B cell (primary cell): ENCODE data around the gene ANK2. TPM values are rescaled to one million over a fixed set of nuclear protein-coding genes. Genes with fewer than 3 reads are reported as not detected.

Experiments used
- ATAC-seq: fragments of 200-7000 bp; cut with Tn5 transposase; one replicate; pipeline ENCODE4 v1.10.0; 2021; ENCODE audit warnings: low read depth, mild to moderate bottlenecking, moderate number of reproducible peaks, moderate library complexity
- CTCF ChIA-PET: fragments of 350-600 bp; sonication (Branson Sonifier 250); formaldehyde crosslinking; loops from one replicate; lab custom pipeline; 2021; ENCODE audit warnings: antibody characterized with exemption, inconsistent platforms; lab: Charles Lee
- POLR2A ChIA-PET: fragments of 350-600 bp; sonication (Branson Sonifier 250); formaldehyde crosslinking; loops from one replicate; lab custom pipeline; 2021; ENCODE audit warnings: antibody characterized with exemption; lab: Charles Lee
- DNase-seq: peaks from one replicate; pipeline ENCODE4 v3.0.0; 2013
- H2AFZ ChIP-seq: 2 replicates; pipeline ENCODE4 v1.6.1; 2012; ENCODE audit warnings: mild to moderate bottlenecking, low read depth, low read length; ENCODE audit not compliant: insufficient read depth, poor library complexity, severe bottlenecking
- H3K27ac ChIP-seq, 2 donors: 1 replicate in 1 of 2; 2 replicates in 1 of 2; pipeline ENCODE4 v1.5.1; 2012 to 2013; ENCODE audit warnings: low read length in 2 of 2, mild to moderate bottlenecking in 2 of 2, moderate library complexity in 1 of 2
- H3K27me3 ChIP-seq, 4 experiments: fragments of 200-600 bp in 1 of 4; sonication (generic) in 1 of 4; replicated peaks in 1 of 4; 1 replicate in 2 of 4; 2 replicates in 2 of 4; pipeline versions ENCODE4 v1.6.1 to v1.7.0; 2013 to 2016; ENCODE audit warnings: low read length in 3 of 4, mild to moderate bottlenecking in 2 of 4, mixed read lengths in 1 of 4, moderate library complexity in 1 of 4; ENCODE audit not compliant: insufficient read depth in 4 of 4, control insufficient read depth in 3 of 4; ENCODE audit errors: control extremely low read depth in 1 of 4
- H3K36me3 ChIP-seq, 2 experiments: replicated peaks in 1 of 2; 1 replicate in 1 of 2; 2 replicates in 1 of 2; pipeline versions ENCODE4 v1.6.1 to v1.7.1; 2013; ENCODE audit warnings: low read length in 1 of 2; ENCODE audit not compliant: insufficient read depth in 2 of 2, control insufficient read depth in 1 of 2; ENCODE audit errors: control extremely low read depth in 1 of 2, extremely low read depth in 1 of 2
- H3K4me1 ChIP-seq, 2 donors: fragments of 200-600 bp in 1 of 2; sonication (generic) in 1 of 2; 1 replicate in 1 of 2; 2 replicates in 1 of 2; pipeline versions ENCODE4 v1.5.1 to v1.6.1; 2013 to 2017; ENCODE audit warnings: low read length in 2 of 2; ENCODE audit not compliant: control insufficient read depth in 2 of 2, insufficient read depth in 2 of 2
- H3K4me2 ChIP-seq: replicated peaks from 2 replicates; pipeline ENCODE3; 2012; ENCODE audit warnings: mild to moderate bottlenecking, low read depth, low read length; ENCODE audit not compliant: poor library complexity, severe bottlenecking
- H3K4me3 ChIP-seq, 5 experiments: fragments of 200-600 bp in 1 of 5; sonication (generic) in 1 of 5; 1 replicate in 3 of 5; 2 replicates in 2 of 5; pipeline versions ENCODE4 v1.5.1 to v1.7.0; 2011 to 2016; ENCODE audit warnings: low read length in 4 of 5, mild to moderate bottlenecking in 4 of 5, low read depth in 2 of 5, control low read depth in 1 of 5, moderate library complexity in 1 of 5; ENCODE audit not compliant: insufficient read depth in 1 of 5; ENCODE audit errors: control extremely low read depth in 1 of 5, extremely low read depth in 1 of 5
- H3K79me2 ChIP-seq: fragments of 200-600 bp; sonication (generic); one replicate; pipeline ENCODE4 v1.6.0; 2016; ENCODE audit warnings: low read length; ENCODE audit not compliant: control insufficient read depth, insufficient read depth
- H3K9ac ChIP-seq: fragments of 200-600 bp; sonication (generic); 2 replicates; pipeline ENCODE4 v1.6.1; 2017; ENCODE audit warnings: mild to moderate bottlenecking, low read length, moderate library complexity
- H3K9me3 ChIP-seq, 3 donors: one replicate each; pipeline versions ENCODE4 v1.6.1 to v1.7.1; 2013; ENCODE audit warnings: low read length in 2 of 3; ENCODE audit not compliant: control insufficient read depth in 2 of 3, insufficient read depth in 1 of 3; ENCODE audit errors: control extremely low read depth in 1 of 3
- H4K20me1 ChIP-seq: 2 replicates; pipeline ENCODE4 v1.6.0; 2012; ENCODE audit warnings: mild to moderate bottlenecking, low read length; ENCODE audit not compliant: insufficient read depth, control insufficient read depth, poor library complexity, severe bottlenecking
- H3K27ac Mint-ChIP-seq: one replicate; pipeline ENCODE4 v1.8.0; 2021; ENCODE audit warnings: mixed read lengths
- H3K27me3 Mint-ChIP-seq: one replicate; pipeline ENCODE4 v1.8.0; 2021; ENCODE audit warnings: mixed read lengths
- H3K4me1 Mint-ChIP-seq: one replicate; pipeline ENCODE4 v1.8.0; 2021; ENCODE audit warnings: mixed read lengths
- H3K4me3 Mint-ChIP-seq: one replicate; pipeline ENCODE4 v1.8.0; 2021; ENCODE audit warnings: mixed read lengths
- H3K9me3 Mint-ChIP-seq: one replicate; pipeline ENCODE4 v1.8.0; 2022; ENCODE audit warnings: mixed read lengths; ENCODE audit not compliant: insufficient read depth
- CTCF ChIP-seq: fragments of 200-600 bp; IDR thresholded peaks from one replicate; pipeline ENCODE4 v1.8.0; 2022; ENCODE audit warnings: antibody characterized with exemption, mild to moderate bottlenecking
- EZH2 ChIP-seq: IDR thresholded peaks from 2 replicates; pipeline ENCODE4 v1.6.1; 2012; ENCODE audit warnings: borderline replicate concordance, low read depth, mild to moderate bottlenecking, moderate library complexity, low read length; ENCODE audit not compliant: insufficient read depth, poor library complexity, severe bottlenecking
- WGBS: methylation state at CpG from one replicate; pipeline ENCODE4 v1.1.5; 2013; ENCODE audit warnings: missing lambda C conversion rate; ENCODE audit not compliant: insufficient coverage; 5-methylcytosine and 5-hydroxymethylcytosine counted together
- intact Hi-C: fragments of 100-400 bp; cut with micrococcal nuclease; formaldehyde crosslinking; loops from one replicate; pipeline ENCODE4 v1.10.0; 2022
- polyA plus RNA-seq: library from polyadenylated mRNA; depleted of rRNA; stranded (reverse); fragments of >200 nt; gene quantifications from 2 replicates; pipeline ENCODE4 v1.2.3, GENCODE V29; 2012
- total RNA-seq, 2 donors: library from RNA; stranded (reverse); fragments of 120-200 nt in 1 of 2; gene quantifications; 1 replicate in 1 of 2; 2 replicates in 1 of 2; pipeline versions ENCODE4 v1.2.3 to v1.2.4, GENCODE V29; 2013 to 2022

The ANK2 gene
- total and polyA plus RNA-seq, 2 donors (not counting 1 experiment from before 2014, with no cell fraction given) = 0.16 to 3.6 TPM

DNA sequence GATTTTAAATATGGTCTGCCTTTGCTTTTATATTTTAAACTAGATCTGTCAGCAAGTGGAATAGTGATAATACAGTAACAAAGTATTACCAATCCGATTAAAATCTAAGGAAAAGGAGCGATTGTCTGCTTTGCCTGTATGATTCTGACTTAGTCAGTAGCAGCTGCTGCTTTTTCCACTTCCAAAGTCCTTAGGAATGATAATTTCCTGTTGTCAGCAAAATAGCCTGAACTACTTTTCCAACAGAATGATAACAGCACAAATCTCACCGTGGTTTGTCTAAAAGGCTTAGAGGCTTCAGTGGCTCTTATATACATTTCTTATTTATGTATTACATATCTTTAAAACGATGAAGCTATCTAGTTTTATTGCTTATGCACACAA, 290.0 kb downstream of the ANK2 start:
- no peak overlapping the region for H3K27ac ChIP-seq
- peaks cover 8% of the 10 kb centered on the region for H3K27me3 Mint-ChIP-seq

DNA sequence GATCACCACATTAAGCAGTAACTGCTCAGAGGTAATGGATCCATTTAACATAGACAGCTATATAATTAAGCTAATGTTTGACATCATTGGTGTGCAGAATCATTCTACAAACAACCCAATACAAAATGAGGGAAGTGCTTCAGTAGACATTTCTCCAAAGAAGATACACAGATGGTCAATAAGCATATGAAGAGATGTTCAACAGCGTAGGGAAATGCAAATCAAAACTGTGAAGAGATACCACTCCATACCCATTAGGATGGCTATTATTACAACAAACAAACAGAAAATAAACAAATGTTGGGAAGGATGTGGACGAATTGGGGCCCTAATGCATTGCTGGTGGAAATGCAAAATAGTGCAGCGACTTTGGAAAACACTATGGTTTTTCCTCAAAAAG, 294.6 kb downstream of the ANK2 start:
- no CpG with 5 or more reads among the region's 3 CpGs for WGBS
- DNase-seq (no peak), ATAC-seq (no peak)
- Mint-ChIP-seq H3K27me3 (peaks cover 8% of the 10 kb centered on the region), H3K4me1 (no peaks in the 10 kb centered on the region), H3K4me3 (no peak overlapping the region), H3K9me3 (no peaks in the 10 kb centered on the region), H3K27ac (no peak overlapping the region)
- TF ChIP-seq EZH2 (no peak), CTCF (no peak)
- Histone ChIP-seq H3K9ac (no peak overlapping the region), H4K20me1 (no peaks in the 10 kb centered on the region), H3K27ac (no peak overlapping the region), H3K36me3 (no peaks in the 10 kb centered on the region), H3K9me3 (no peaks in the 10 kb centered on the region), H3K4me2 (no peak overlapping the region), H3K79me2 (no peaks in the 10 kb centered on the region), H3K4me1 (no peaks in the 10 kb centered on the region), H3K4me3 (no peak overlapping the region), H2AFZ (no peak overlapping the region), H3K27me3 (peaks cover 0 to 3% (median 0%) of the 10 kb centered on the region in 4 experiments)
- POLR2A ChIA-PET = no interaction called here
- CTCF ChIA-PET = no interaction called here
- intact Hi-C loops = no loop called here

More for the DNA sequence above, 290.0 kb downstream of the ANK2 start:
- H3K9me3 Mint-ChIP-seq = no peaks in the 10 kb centered on the region
- ATAC-seq (no peak), DNase-seq (no peak)
- no peaks in the 10 kb centered on the region for H3K27me3 ChIP-seq
- H3K79me2 ChIP-seq = no peaks in the 10 kb centered on the region
- H3K4me1 Mint-ChIP-seq = no peaks in the 10 kb centered on the region
- CTCF ChIA-PET = no interaction called here
- POLR2A ChIA-PET = no interaction called here
- H3K9ac ChIP-seq = no peak overlapping the region
- WGBS = no CpG with 5 or more reads among the region's 4 CpGs
- no peak overlapping the region for H3K4me3 Mint-ChIP-seq
- no peak overlapping the region for H2AFZ ChIP-seq
- intact Hi-C loops = no loop called here
- H3K36me3 ChIP-seq = no peaks in the 10 kb centered on the region
- no peak overlapping the region for H3K27ac Mint-ChIP-seq
- H3K4me3 ChIP-seq = no peak overlapping the region
- no peaks in the 10 kb centered on the region for H3K9me3 ChIP-seq
- no peaks in the 10 kb centered on the region for H4K20me1 ChIP-seq
- no peak overlapping the region for H3K4me2 ChIP-seq
- TF ChIP-seq CTCF (no peak), EZH2 (no peak)
- H3K4me1 ChIP-seq = no peaks in the 10 kb centered on the region
